K562 (cell line): ENCODE measurements around the gene AGT. TPM values are rescaled to one million over a fixed set of nuclear protein-coding genes. Genes with fewer than 3 reads are reported as not detected.

Source experiments
- ATAC-seq: fragments of 200-7000 bp; cut with Tn5 transposase; 3 replicates; pipeline ENCODE4 v1.9.1; 2020; ENCODE audit warnings: moderate library complexity
- BruUV-seq: library from RNA; stranded (reverse); fragments of 400-500 nt; replicated peaks from 2 replicates; lab custom pipeline; 2021; lab: Mats Ljungman, UMichigan
- CTCF ChIA-PET: fragments of 300-600 bp; formaldehyde crosslinking; extraction: SDS; loops from one replicate; lab custom pipeline; 2021; ENCODE audit warnings: low intra/inter-chr PET ratio; lab: Yijun Ruan, JAX
- POLR2A ChIA-PET: fragments of 300-600, 350-650 bp; sonication (Branson Sonifier 250); formaldehyde crosslinking; extraction: SDS; loops from one replicate; lab custom pipeline; 2021; ENCODE audit warnings: antibody characterized with exemption, inconsistent platforms; lab: Yijun Ruan, JAX
- DNase-seq, 4 experiments: peaks; one replicate each; pipeline versions ENCODE4 v3.0.0 to v3.0.0-alpha.2; 2011 to 2018; ENCODE audit warnings: low spot score in 3 of 4, mixed read lengths in 3 of 4; ENCODE audit errors: extremely low read depth in 1 of 4
- FAIRE-seq: peaks from 2 replicates; lab custom pipeline; 2011; peaks lifted over from hg19 to GRCh38; lab: Jason Lieb, UNC
- H2AFZ ChIP-seq: 2 replicates; pipeline ENCODE4 v1.6.0; 2011; ENCODE audit warnings: low read depth, low read length, control low read depth, inconsistent platforms
- H3K27ac ChIP-seq: fragments of 200-600 bp; 3 replicates; pipeline ENCODE4 v1.8.0; 2011; ENCODE audit warnings: low read depth, mild to moderate bottlenecking, control low read depth, inconsistent platforms, low read length, moderate library complexity, mixed read lengths; ENCODE audit errors: extremely low read depth
- H3K27me3 ChIP-seq, 2 experiments: fragments of 300-600 bp in 1 of 2; 2 replicates in 1 of 2; 3 replicates in 1 of 2; pipeline versions ENCODE4 v1.6.0 to v1.8.0; 2011; ENCODE audit warnings: inconsistent platforms in 2 of 2, low read length in 2 of 2, mild to moderate bottlenecking in 1 of 2, mixed read lengths in 1 of 2, moderate library complexity in 1 of 2; ENCODE audit not compliant: control insufficient read depth in 2 of 2, insufficient read depth in 2 of 2
- H3K36me3 ChIP-seq: fragments of 300-600 bp; 3 replicates; pipeline ENCODE4 v1.8.0; 2011; ENCODE audit warnings: mild to moderate bottlenecking, low read length, inconsistent platforms; ENCODE audit not compliant: control insufficient read depth, insufficient read depth
- H3K4me1 ChIP-seq, 2 experiments: fragments of 200-600 bp in 1 of 2; replicated peaks in 1 of 2; 2 replicates in 1 of 2; 3 replicates in 1 of 2; pipeline versions ENCODE4 v1.5.1 to v1.8.0; 2011; ENCODE audit warnings: inconsistent platforms in 2 of 2, low read length in 2 of 2, mild to moderate bottlenecking in 1 of 2, mixed read lengths in 1 of 2, moderate library complexity in 1 of 2; ENCODE audit not compliant: control insufficient read depth in 2 of 2, insufficient read depth in 2 of 2
- H3K4me2 ChIP-seq: 2 replicates; pipeline ENCODE4 v1.6.1; 2011; ENCODE audit warnings: low read length, control low read depth, inconsistent platforms, mixed read lengths; ENCODE audit not compliant: insufficient read depth
- H3K4me3 ChIP-seq: fragments of 200-600 bp; sonication (generic), shearing (Covaris generic); 2 replicates; pipeline ENCODE4 v1.5.1; 2016; ENCODE audit warnings: control low read depth, inconsistent platforms
- H3K79me2 ChIP-seq: fragments of 200-600 bp; 3 replicates; pipeline ENCODE4 v1.8.0; 2011; ENCODE audit warnings: low read length, inconsistent platforms; ENCODE audit not compliant: control insufficient read depth, insufficient read depth
- H3K9ac ChIP-seq, 2 experiments: 2 replicates each; pipeline versions ENCODE4 v1.6.0 to v1.6.1; 2011; ENCODE audit warnings: low read depth in 2 of 2, low read length in 2 of 2, control low read depth in 1 of 2, inconsistent platforms in 1 of 2, mild to moderate bottlenecking in 1 of 2, mixed read lengths in 1 of 2; ENCODE audit not compliant: insufficient read depth in 1 of 2
- H3K9me1 ChIP-seq: one replicate; pipeline ENCODE4 v1.6.0; 2011; ENCODE audit warnings: inconsistent platforms, mild to moderate bottlenecking, low read length, moderate library complexity; ENCODE audit not compliant: control insufficient read depth, insufficient read depth
- H3K9me3 ChIP-seq: replicated peaks from 2 replicates; pipeline ENCODE4 v1.5.1; 2011; ENCODE audit warnings: low read depth, low read length, inconsistent platforms; ENCODE audit not compliant: control insufficient read depth, insufficient read depth
- H4K20me1 ChIP-seq: replicated peaks from 2 replicates; pipeline ENCODE4 v1.6.1; 2011; ENCODE audit warnings: low read length, inconsistent platforms, mixed read lengths; ENCODE audit not compliant: control insufficient read depth, insufficient read depth
- CEBPB ChIP-seq: fragments of 450-650 bp; IDR thresholded peaks from 2 replicates; pipeline ENCODE4 v1.6.1; 2016; ENCODE audit warnings: missing genetic modification characterization, missing compliant biosample characterization
- CEBPG ChIP-seq, 3 experiments: fragments of 200-800 bp in 1 of 3; sonication (Bioruptor generic) in 1 of 3; sonication (generic) in 1 of 3; formaldehyde crosslinking in 1 of 3; IDR thresholded peaks in 2 of 3; conservative IDR thresholded peaks in 1 of 3; 2 replicates each; pipeline versions ENCODE4 v1.6.1 to v1.8.0; 2016 to 2022; ENCODE audit warnings: missing compliant biosample characterization in 2 of 3, missing genetic modification characterization in 2 of 3, mild to moderate bottlenecking in 1 of 3, missing genetic modification reagents in 1 of 3
- DDX20 ChIP-seq: fragments of 450-650 bp; IDR thresholded peaks from 2 replicates; pipeline ENCODE4 v1.6.1; 2016; ENCODE audit warnings: missing genetic modification characterization, low read depth, mild to moderate bottlenecking, missing compliant biosample characterization, moderate library complexity
- FOSL1 ChIP-seq: fragments of 200-800 bp; sonication (Bioruptor generic); conservative IDR thresholded peaks from 2 replicates; pipeline ENCODE4 v1.6.1; 2016; ENCODE audit warnings: missing genetic modification characterization, missing compliant biosample characterization
- IRF9 ChIP-seq: fragments of 450-650 bp; IDR thresholded peaks from 2 replicates; pipeline ENCODE4 v1.6.1; 2016; ENCODE audit warnings: missing biosample characterization, missing genetic modification characterization
- JUND ChIP-seq, 2 experiments: IDR thresholded peaks; 2 replicates in 1 of 2; 3 replicates in 1 of 2; pipeline ENCODE4 v1.6.1; 2011; ENCODE audit warnings: borderline replicate concordance in 2 of 2, low read depth in 2 of 2, low read length in 2 of 2, improper control_type of control experiment in 1 of 2, missing biosample characterization in 1 of 2, missing genetic modification characterization in 1 of 2, missing genetic modification reagents in 1 of 2
- PTTG1 ChIP-seq: fragments of 450-650 bp; IDR thresholded peaks from 2 replicates; pipeline ENCODE4 v1.6.1; 2016; ENCODE audit warnings: low read depth, mild to moderate bottlenecking, missing genetic modification characterization, missing compliant biosample characterization
- RCOR1 ChIP-seq, 2 experiments: IDR thresholded peaks; 2 replicates each; pipeline ENCODE4 v1.6.1; 2012; ENCODE audit warnings: low read depth in 2 of 2, low read length in 2 of 2, borderline replicate concordance in 1 of 2, improper control_type of control experiment in 1 of 2
- RFX1 ChIP-seq: fragments of 450-650 bp; IDR thresholded peaks from 2 replicates; pipeline ENCODE4 v1.6.1; 2016; ENCODE audit warnings: mild to moderate bottlenecking, moderate library complexity
- SOX6 ChIP-seq: fragments of 450-650 bp; IDR thresholded peaks from 2 replicates; pipeline ENCODE4 v1.6.1; 2014; ENCODE audit warnings: mild to moderate bottlenecking
- ZKSCAN8 ChIP-seq: fragments of 200-800 bp; sonication (Bioruptor generic); IDR thresholded peaks from 2 replicates; pipeline ENCODE4 v1.6.1; 2016; ENCODE audit warnings: missing genetic modification characterization, missing compliant biosample characterization
- ZNF274 ChIP-seq: IDR thresholded peaks from 2 replicates; pipeline ENCODE4 v1.6.1; 2011; ENCODE audit warnings: low read depth, mild to moderate bottlenecking, low read length, moderate library complexity, borderline replicate concordance
- ZNF561 ChIP-seq: fragments of 450-650 bp; formaldehyde crosslinking; conservative IDR thresholded peaks from 2 replicates; pipeline ENCODE4 v1.4.0; 2020; ENCODE audit warnings: mild to moderate bottlenecking, moderate library complexity
- ZNF76 ChIP-seq: fragments of 250-450 bp; sonication (Bioruptor Pico); IDR thresholded peaks from 2 replicates; pipeline ENCODE4 v1.4.0; 2020; ENCODE audit warnings: mild to moderate bottlenecking, moderate library complexity, borderline replicate concordance
- WGBS: fragments of 100-300 bp; shearing (Covaris generic); methylation state at CpG from one replicate; pipeline ENCODE4 v1.1.6; 2016; ENCODE audit warnings: low coverage, mixed read lengths; ENCODE audit not compliant: insufficient coverage; ENCODE audit errors: missing lambda C conversion rate; 5-methylcytosine and 5-hydroxymethylcytosine counted together
- in situ Hi-C: fragments of 300-500 bp; cut with MboI; formaldehyde crosslinking; loops from 4 replicates; pipeline ENCODE4 v1.15.0; 2018; ENCODE audit warnings: inconsistent platforms, mixed read lengths
- intact Hi-C: fragments of 100-400 bp; cut with micrococcal nuclease; formaldehyde crosslinking; loops from 2 replicates; pipeline ENCODE4 v1.14.2; 2022
- polyA plus RNA-seq, 8 experiments: library from polyadenylated mRNA; depleted of rRNA in 4 of 8; stranded (reverse) in 5 of 8; unstranded in 3 of 8; fragments of >200 nt; fragmentation: Nextera tagmentation in 2 of 8; fragmentation: Illumina TruSeq in 1 of 8; extraction: Ambion mirVana in 2 of 8; extraction: Trizol in 1 of 8; gene quantifications; 2 replicates each; pipeline versions ENCODE4 v1.2.1 to v1.2.3, GENCODE V29; 2011 to 2014; ENCODE audit warnings: inconsistent platforms in 1 of 8, missing spikeins in 1 of 8
- total RNA-seq, 7 experiments: library from RNA; depleted of rRNA in 6 of 7; stranded (reverse); fragments of >200 nt in 6 of 7; fragmentation: Illumina TruSeq in 2 of 7; extraction: Trizol in 2 of 7; gene quantifications; 2 replicates each; pipeline versions ENCODE4 v1.2.1 to v1.2.3, GENCODE V29; 2011 to 2021; ENCODE audit warnings: low replicate concordance in 1 of 7
- TF ChIP-seq, protein P1 (sequence below): sonication (generic); formaldehyde crosslinking; IDR thresholded peaks from 2 replicates; pipeline ENCODE4 v1.8.1; 2023; ENCODE audit warnings: mild to moderate bottlenecking, missing genetic modification reagents

The AGT gene
- total and polyA plus RNA-seq, 9 of the 15 experiments (the other 6 are each of a cell fraction or from before 2014, with no cell fraction given) = 0.40 TPM; not detected in 8

DNA sequence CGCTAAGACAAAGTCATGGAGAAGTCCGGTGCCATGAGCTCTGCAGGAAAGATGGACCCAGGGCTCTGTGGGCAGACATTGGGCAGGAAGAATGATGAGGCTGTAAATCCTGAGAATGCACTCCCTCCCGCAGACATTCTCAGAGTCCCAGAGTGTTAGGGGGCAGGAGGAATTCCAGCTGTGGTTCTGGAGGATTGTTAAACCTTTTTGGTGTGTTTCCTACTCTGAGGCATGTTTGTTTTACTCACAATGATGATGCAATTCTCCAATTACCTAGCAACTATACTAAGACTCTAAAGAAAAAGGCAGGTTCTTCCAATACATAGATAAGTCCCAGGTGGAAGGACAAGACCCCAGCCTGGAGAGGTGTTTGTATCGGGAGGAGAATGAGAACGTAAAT lies 30.5 kb upstream of the AGT start:
- FAIRE-seq = no peak
- peaks cover 2 to 3% of the 10 kb centered on the region in 2 experiments; a peak in 1 of 5 replicates for H3K4me1 ChIP-seq
- CTCF ChIA-PET = no interaction called here
- TF ChIP-seq RCOR1 (IDR thresholded peaks at IDR 0.05; ENCODE audit: borderline replicate concordance in 1 of 2, low read depth in 2 of 2, low read length in 2 of 2) (no peak), ZKSCAN8 (CRISPR knock-in tag) (no peak), CEBPG (CRISPR knock-in tag; IDR thresholded peaks at IDR 0.05) (no peak; the same call in 1 of the 2 replicates), CEBPG (tag; conservative IDR thresholded peaks at IDR 0.05 in 1 of 2, IDR thresholded peaks at IDR 0.05 in 1 of 2) (peak; percentile 63 to 89; a peak in 3 of 4 replicates), DDX20 (tag) (no peak), ZNF76 (CRISPR knock-in tag) (no peak), ZNF561 (CRISPR knock-in tag) (no peak), IRF9 (tag) (0 out of 2 replicates have a peak, but pooled peaks have one; percentile 10), JUND (IDR thresholded peaks at IDR 0.05; ENCODE audit: borderline replicate concordance, low read depth, low read length) (no peak), JUND (tag; IDR thresholded peaks at IDR 0.05; ENCODE audit: borderline replicate concordance, low read depth, low read length) (no peak), PTTG1 (tag) (no peak), SOX6 (no peak), FOSL1 (tag) (no peak), CEBPB (tag) (peak; percentile 70), ZNF274 (no peak), RFX1 (0 out of 2 replicates have a peak, but pooled peaks have one; percentile 15)
- TF ChIP-seq, protein P1, sequence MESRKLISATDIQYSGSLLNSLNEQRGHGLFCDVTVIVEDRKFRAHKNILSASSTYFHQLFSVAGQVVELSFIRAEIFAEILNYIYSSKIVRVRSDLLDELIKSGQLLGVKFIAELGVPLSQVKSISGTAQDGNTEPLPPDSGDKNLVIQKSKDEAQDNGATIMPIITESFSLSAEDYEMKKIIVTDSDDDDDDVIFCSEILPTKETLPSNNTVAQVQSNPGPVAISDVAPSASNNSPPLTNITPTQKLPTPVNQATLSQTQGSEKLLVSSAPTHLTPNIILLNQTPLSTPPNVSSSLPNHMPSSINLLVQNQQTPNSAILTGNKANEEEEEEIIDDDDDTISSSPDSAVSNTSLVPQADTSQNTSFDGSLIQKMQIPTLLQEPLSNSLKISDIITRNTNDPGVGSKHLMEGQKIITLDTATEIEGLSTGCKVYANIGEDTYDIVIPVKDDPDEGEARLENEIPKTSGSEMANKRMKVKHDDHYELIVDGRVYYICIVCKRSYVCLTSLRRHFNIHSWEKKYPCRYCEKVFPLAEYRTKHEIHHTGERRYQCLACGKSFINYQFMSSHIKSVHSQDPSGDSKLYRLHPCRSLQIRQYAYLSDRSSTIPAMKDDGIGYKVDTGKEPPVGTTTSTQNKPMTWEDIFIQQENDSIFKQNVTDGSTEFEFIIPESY (CRISPR knock-in tag) = no peak

More for the DNA sequence above, 30.5 kb upstream of the AGT start:
- H3K9ac ChIP-seq = no peak overlapping the region
- ATAC-seq (no peak), DNase-seq (no peak)
- BruUV-seq = no TSS peak
- in situ Hi-C loops = no loop called here
- intact Hi-C loops = no loop called here
- WGBS = 0% methylated on average over 5 of the region's 5 CpGs
- POLR2A ChIA-PET = interaction anchor here (0.6 to 1.0 kb wide), 2 partner anchors 8 to 33 kb away, joined by 3 read pairs; no protein-coding TSS in a partner anchor
- H3K79me2 ChIP-seq = no peaks in the 10 kb centered on the region
- H3K27me3 ChIP-seq = peaks cover 32 to 61% of the 10 kb centered on the region in 2 experiments
- H3K4me3 ChIP-seq = no peak overlapping the region
- H3K9me3 ChIP-seq = no peaks in the 10 kb centered on the region
- H3K36me3 ChIP-seq = no peaks in the 10 kb centered on the region
- H4K20me1 ChIP-seq = no peaks in the 10 kb centered on the region
- no peak overlapping the region for H3K27ac ChIP-seq
- H3K9me1 ChIP-seq = no peaks in the 10 kb centered on the region
- H2AFZ ChIP-seq = no peak overlapping the region
- no peak overlapping the region for H3K4me2 ChIP-seq
